Ovary (tissue), 3 donors: Measurements from ENCODE around the gene ST6GAL2.

ENCODE experiments used
- CTCF ChIP-seq, 3 donors: fragments of 450-650 bp in 2 of 3; fragments of 200-600 bp in 1 of 3; IDR thresholded peaks; one replicate each; pipeline versions ENCODE4 v1.5.1 to v1.8.0; 2016 to 2022; ENCODE audit warnings: antibody characterized with exemption in 3 of 3, mild to moderate bottlenecking in 1 of 3
- EP300 ChIP-seq: sonication (generic); formaldehyde crosslinking; IDR thresholded peaks from one replicate; pipeline ENCODE4 v1.6.1; 2017; ENCODE audit warnings: antibody characterized with exemption
- POLR2A ChIP-seq: fragments of 450-650 bp; IDR thresholded peaks from one replicate; pipeline ENCODE4 v1.6.1; 2017; ENCODE audit warnings: antibody characterized with exemption, mild to moderate bottlenecking, moderate library complexity
- donor health status: DM: no; HTN: no; CAD: no.

- TF ChIP-seq EP300 (no peak), CTCF (IDR thresholded peaks at IDR 0.05) (no peak), POLR2A (no peak)
These were observed 69.0 kb downstream of the ST6GAL2 start for GRCh38 chr2:106816974-106817373.
